CMK (cell line): ENCODE data around the gene MGRN1.

ENCODE experiments used
- DNase-seq: peaks from one replicate; pipeline ENCODE4 v3.0.0-alpha.2; 2010; ENCODE audit warnings: low read depth

MGRN1 gene

DNA sequence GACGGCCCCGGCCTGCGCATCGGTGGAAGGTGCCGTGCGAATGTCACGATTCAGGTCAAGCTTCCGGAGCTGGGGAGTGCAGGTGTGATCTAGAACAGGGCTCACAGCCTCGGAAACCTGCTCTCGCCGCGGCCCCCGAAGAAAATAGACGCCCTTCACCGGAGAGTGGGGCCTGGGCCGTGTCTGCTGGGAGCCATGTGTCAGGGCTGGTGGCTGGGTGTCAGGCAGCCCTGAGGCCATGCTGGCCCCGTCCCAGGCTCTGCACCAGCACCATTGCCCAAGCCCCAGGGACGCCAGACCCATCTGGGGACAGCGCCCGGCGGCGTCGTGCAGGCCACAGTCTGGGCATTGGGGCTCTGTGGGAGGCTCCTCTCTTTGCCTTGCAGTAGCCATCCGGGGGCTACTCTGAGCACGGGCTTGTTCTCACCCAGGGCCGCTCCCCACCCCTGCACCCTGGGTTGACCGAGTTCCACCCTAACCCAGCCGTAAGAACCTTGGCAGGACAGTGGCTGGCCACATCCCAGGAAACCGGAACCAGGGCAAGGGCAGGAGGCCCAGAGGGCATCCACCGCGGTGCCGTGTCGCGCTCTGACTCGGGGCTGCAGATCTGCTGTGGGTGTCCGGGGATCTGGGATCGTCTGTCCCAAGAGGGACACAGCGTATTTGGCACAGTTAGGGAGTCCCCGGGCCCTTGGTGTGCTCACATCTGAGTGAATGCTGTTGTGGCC lies 63.5 kb downstream of the MGRN1 start:
- no peak for DNase-seq

DNA sequence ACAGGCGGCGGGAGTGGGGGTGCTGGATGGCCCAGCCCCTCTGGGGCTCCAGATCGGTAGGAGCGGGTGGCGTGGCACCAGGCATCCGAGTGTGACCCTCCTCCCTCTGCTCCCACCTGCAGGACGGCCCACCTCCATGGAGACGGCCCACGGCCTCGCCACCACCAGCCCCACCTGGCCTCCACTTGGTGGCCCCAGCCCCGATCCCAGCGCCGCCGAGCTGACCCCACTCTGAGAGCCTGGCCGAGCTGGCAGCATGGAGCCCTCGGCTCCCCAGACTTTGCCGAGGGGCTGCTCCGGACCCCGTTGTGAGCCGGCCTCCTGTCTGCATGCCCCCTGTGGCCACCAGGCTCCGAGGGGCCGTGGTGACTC lies 64.0 kb downstream of the MGRN1 start:
- no peak for DNase-seq

GRCh38 chr16:4689091-4689671 lies 64.6 kb downstream of the MGRN1 start:
- DNase-seq: no peak

- no peak for DNase-seq
Measured at GRCh38 chr16:4689864-4690704, 65.5 kb downstream of the MGRN1 start.

DNA sequence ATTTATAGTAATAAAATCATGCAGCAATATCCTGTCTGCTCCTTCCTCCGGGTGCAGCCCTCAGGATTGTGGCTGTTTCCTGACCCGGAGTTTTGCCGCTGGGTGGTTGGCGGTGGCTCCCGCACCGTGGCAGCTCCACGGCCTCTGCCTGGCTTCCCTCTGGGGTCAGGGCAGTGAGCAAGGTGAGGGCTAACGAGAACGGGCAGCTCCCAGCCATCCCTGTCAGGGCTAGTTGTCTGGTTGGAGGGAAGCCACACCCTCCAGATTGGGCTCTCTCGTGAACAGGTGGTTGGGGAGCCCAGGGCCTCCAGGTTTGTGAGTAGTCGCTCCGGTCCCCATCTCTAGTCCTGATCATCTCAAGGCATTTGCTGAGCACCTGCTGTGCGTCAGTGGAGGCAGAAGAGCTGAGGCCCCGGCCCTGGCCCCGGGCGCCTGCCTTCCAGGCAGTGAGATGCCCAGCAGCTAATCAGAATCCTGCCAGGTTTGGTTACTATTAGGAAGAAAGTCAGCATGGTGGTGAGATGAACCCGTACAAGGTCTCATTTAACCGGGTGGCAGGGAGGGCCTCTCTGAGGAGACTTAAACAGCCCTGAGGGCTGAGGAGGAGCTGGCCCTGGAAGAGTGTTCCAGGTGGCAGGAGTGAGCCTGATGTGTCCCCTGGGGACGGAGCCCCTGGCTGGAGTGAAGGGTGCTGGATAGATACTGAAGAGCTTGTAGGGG lies 66.5 kb downstream of the MGRN1 start:
- DNase-seq: no peak

- no peak for DNase-seq
Measured at GRCh38 chr16:4691666-4692412, 67.2 kb downstream of the MGRN1 start.

- DNase-seq: no peak
Measured at GRCh38 chr16:4692460-4693295, 68.1 kb downstream of the MGRN1 start.

DNA sequence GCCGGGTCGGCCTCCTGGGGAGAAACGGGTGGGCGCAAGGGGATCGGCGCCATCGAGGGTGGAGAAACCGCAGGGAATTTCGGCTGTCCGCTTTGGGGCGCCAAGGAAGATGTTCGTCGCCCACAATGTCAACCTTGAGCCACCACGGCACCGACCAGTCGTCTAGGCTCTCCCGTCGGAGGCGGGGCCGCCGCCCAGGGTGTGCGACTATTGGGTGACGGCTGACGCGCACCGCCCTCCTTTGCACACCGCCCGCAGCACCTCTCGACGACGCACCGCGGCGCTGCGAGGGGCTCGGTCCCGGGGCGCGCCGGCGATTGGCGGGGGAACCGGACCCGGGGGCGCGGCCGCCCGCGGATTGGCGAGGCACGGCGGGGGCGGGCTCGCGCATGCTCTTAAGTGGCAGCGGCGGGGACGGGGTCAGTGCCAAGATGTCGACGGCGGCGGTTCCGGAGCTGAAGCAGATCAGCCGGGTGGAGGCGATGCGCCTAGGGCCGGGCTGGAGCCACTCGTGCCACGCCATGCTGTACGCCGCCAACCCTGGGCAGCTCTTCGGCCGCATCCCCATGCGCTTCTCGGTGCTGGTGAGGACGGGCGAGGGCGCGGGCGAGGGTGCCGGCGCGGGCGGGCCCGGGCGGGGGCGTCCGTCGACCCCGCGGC lies 68.8 kb downstream of the MGRN1 start, which contains the start of gene NUDT16L1:
NUDT16L1 (plus strand) TSS at position 267 of the 660 bp plus-strand sequence; CDS start at position 432, 165 bp downstream.
- peak; percentile 86 for DNase-seq

DNA sequence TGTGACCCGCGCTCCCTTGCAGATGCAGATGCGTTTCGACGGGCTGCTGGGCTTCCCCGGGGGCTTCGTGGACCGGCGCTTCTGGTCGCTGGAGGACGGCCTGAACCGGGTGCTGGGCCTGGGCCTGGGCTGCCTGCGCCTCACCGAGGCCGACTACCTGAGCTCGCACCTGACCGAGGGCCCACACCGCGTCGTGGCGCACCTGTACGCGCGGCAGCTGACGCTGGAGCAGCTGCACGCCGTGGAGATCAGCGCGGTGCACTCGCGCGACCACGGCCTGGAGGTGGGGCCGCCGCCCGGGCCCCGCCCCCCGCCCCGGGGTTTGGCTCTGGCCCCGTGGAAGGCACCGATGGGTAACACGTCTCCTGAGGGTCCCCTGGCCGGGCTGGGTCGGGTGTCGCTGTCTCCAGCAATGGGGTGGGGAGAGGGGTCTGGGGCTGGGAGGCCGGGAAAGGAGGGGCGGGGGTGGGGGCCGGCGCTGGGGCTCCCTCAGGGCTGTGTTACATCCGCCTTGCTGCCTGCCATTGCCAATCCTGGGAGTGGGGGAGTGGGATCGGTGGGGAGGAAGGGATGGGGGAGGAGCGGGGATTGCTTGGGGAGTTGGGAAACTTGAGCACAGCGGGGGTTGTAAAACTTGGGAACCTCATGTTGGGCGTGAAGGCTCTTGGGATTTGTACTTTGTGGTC lies 69.5 kb downstream of the MGRN1 start:
- no peak for DNase-seq

- no peak for DNase-seq
Measured at GRCh38 chr16:4694642-4695451, 70.2 kb downstream of the MGRN1 start.

- no peak for DNase-seq
Measured at GRCh38 chr16:4695473-4696171, 71.0 kb downstream of the MGRN1 start.

DNA sequence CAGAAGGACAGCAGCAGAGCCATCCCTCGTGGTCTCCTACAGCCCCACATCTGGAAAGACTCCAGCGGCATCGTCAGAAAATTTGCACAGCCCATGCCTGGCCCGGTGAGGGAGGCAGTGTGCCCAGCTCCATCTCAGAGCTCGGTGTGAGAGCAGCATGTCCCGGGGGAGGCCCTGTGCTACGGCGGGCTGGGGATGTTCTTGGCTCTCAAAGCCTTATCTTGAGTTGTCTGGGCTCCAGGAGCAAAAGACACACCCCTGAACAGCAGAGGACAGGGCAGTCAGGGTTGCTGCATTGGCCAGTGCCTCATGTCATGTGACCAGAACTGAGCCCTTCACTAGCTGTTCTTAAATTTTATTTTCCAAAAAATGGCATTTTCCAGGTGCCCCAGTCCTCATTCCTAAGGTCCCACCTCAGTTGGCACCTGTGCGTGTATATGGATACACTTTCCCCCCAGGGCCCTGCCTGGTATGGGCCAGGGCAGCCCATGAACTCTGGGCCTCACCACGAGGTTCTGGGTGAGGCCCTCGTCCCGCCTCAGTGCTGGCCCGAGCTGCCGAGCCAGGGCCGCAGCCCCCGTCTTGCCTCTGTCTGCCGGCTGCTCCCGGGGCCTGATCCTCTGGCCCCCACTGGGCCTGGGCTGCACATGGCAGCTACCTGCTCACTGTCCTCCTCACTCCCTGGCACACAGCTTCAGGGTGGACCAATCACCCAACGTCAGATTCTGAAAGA lies 71.7 kb downstream of the MGRN1 start:
- DNase-seq: no peak

DNA sequence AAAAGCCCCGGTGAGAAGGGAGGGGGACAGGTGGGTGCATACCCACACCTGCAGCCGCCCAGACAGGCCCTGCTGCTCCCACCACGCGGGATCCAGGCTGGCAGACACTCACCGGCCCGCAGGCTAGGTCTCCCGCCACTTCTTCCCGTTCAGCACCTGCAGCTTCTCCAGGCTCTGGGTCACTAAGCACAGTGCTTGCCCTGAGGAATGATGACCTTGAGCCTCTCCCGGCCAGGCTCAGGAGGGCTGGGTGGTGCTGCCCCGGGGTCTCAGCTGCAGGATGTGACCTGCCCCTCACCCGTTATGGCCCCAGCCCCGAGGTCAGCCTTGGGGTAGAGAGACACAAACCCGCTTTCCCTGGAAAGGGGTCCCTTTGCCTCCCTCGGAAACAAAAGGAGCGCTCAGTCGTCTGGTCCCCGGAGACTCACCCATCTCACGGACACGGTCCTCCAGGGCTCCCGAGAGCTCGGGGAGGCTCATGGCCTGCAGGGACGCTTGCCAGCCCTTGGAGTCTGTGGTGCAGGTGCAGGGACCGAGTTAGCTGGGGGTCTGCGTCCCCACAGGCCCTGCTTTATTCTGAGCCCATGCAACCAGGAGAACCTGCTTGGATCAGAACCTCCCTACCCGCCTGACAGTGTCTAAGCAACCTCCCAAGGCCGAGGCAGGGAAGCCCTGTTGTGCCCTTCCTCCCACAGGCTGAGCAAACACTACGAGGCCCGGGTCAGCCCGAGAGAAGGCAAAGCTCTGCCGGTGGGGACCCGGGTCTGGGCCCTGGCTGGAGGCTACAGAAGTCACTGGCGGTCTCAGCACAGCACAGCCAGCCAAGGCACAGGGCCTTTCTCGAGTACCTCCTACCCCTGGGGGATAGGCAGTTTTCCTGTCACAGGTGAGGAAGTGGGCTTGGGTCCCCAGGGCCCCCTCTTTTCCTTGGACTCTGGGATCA lies 72.5 kb downstream of the MGRN1 start:
- no peak for DNase-seq

DNA sequence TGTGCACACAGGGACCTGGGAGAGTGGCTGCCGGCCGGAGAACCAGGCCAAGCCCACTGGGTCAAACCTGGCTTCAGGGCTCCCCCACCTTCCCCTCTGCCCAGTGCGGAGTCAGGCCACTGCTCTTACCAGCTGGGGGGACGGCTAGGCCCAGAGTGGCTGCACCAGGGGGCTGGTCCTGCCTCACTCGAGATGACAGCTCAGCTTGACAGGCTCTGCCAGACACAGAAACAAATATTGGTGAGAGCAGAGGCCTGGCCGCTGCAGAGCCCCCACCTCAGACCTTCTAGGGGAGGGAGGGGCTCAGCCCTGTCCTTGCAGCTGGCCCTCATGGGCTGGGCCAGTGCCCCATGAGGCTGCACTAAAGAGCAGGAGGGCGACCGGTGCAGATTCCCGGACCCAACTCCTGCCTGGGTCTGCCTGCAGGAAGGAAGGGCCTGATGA lies 73.2 kb downstream of the MGRN1 start:
- DNase-seq: no peak

- DNase-seq: no peak
Measured at GRCh38 chr16:4698321-4699045, 73.9 kb downstream of the MGRN1 start.
